GM21723 (cell line): ENCODE data around the gene DAZ1.
"Not testable (repeated sequence)": the region's sequence is repeated elsewhere in the genome, so short reads cannot be mapped to it uniquely, and the experiment has no call there.

Source experiments
- ATAC-seq: cut with Tn5 transposase; IDR thresholded peaks from one replicate; pipeline ENCODE4 v1.9.1; 2021; ENCODE audit warnings: mild to moderate bottlenecking, moderate library complexity; ENCODE audit not compliant: unreplicated experiment

The DAZ1 gene, protein sequence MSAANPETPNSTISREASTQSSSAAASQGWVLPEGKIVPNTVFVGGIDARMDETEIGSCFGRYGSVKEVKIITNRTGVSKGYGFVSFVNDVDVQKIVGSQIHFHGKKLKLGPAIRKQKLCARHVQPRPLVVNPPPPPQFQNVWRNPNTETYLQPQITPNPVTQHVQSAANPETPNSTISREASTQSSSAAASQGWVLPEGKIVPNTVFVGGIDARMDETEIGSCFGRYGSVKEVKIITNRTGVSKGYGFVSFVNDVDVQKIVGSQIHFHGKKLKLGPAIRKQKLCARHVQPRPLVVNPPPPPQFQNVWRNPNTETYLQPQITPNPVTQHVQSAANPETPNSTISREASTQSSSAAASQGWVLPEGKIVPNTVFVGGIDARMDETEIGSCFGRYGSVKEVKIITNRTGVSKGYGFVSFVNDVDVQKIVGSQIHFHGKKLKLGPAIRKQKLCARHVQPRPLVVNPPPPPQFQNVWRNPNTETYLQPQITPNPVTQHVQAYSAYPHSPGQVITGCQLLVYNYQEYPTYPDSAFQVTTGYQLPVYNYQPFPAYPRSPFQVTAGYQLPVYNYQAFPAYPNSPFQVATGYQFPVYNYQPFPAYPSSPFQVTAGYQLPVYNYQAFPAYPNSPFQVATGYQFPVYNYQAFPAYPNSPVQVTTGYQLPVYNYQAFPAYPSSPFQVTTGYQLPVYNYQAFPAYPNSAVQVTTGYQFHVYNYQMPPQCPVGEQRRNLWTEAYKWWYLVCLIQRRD

GRCh38 chrY:23198908-23199307 lies at the start of gene DAZ1:
TSS of gene DAZ1 (minus strand) at chrY:23199008. CDS start at chrY:23198800, 208 bp downstream.
- not testable (repeated sequence) for ATAC-seq

- ATAC-seq, result not testable (repeated sequence)
These were observed 20.4 kb upstream of the DAZ1 start, which contains the start of gene DAZ2 for GRCh38 chrY:23219233-23219632. TSS of gene DAZ2 (plus strand) at chrY:23219533. CDS start at chrY:23219741, 208 bp downstream.

DNA sequence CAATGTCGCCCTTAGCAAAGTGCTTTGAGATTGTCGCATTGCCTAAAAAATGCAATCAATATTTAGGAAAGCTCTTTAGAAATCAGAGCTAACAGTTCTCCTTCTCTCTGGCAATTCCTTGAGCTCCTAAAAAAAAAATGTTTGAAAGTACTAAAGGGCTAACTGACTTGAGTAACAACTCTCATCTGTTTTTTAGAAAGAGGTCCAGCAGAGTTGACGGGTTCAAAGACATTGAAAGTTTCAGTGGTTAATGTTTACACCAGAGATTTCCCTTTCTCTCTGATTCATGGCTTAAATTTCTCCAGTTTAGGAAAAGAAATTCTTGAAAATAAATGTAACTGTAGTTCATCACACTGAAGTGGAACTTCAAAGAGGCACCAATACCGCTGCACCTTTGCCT lies 11.9 kb upstream of the DAZ1 start:
- ATAC-seq, result not testable (repeated sequence)

- not testable (repeated sequence) for ATAC-seq
These were observed 11.1 kb upstream of the DAZ1 start for GRCh38 chrY:23209802-23210495.

GRCh38 chrY:23207455-23207854 lies 8.6 kb upstream of the DAZ1 start:
- ATAC-seq, result not testable (repeated sequence)
